Endothelial cell of hepatic sinusoid (primary cell): ENCODE results near the gene DIAPH3.

Experiments used
- in situ Hi-C: cut with HindIII; loops from 2 replicates; pipeline ENCODE4 v1.10.0; 2017; ENCODE audit warnings: low sequenced_read_pairs

DIAPH3 gene

DNA sequence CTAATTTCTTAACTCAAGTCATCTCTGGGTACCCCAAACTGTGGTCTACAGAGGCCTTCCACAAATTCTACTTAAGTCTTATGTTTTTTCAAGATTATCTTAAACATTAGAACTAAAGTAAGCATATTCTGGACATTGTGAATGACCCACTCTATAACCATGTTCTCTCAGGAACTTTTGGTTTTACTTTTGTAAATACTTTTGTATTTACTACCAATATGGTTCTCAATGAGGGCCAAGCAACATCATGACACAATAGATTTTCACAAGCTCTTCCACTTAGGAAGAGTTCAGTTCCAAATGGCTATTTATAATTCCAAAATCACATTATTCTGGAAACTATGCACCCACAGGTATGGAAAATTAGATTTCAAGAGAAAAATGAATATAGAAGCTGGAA, 10.8 kb downstream of the DIAPH3 start:
- in situ Hi-C loops, result no loop called here

DNA sequence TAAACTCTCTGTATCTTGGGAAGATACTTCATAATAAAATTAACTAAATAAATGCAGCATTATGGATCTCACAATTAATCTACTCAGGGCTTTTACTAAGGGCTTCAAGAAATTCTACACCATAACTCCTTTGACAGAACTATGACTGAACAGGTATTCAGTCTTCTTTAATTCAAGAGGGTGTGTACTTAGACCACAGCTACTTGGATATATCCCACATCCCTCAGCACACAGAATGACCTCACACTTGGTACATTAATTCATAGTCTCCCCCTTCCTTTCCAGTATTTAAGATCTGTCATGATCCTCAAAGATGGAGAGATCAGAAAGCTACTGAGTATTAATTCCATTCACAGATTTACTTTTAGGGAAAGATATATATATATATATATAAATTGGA, 11.6 kb downstream of the DIAPH3 start:
- in situ Hi-C loops, result no loop called here

DNA sequence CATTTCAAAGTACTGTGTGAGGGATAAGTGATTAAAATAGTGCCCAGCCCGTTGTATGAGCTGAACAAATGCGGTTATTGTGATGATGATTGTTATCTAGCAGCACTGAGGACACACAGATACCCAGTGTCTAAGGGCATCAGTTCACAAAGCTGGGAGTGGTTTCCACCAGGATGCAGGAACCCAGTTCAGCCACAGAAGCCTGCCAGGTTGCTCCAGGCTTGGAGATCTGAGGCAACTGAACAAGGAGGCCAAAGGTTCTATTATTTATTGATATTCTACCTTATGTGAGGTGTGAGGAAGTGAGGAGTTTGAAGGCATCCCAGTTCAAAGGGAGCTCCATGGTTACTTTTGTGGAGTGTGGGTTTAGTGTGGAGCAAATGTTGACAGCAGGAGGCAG, 13.2 kb downstream of the DIAPH3 start:
- in situ Hi-C loops, result no loop called here

DNA sequence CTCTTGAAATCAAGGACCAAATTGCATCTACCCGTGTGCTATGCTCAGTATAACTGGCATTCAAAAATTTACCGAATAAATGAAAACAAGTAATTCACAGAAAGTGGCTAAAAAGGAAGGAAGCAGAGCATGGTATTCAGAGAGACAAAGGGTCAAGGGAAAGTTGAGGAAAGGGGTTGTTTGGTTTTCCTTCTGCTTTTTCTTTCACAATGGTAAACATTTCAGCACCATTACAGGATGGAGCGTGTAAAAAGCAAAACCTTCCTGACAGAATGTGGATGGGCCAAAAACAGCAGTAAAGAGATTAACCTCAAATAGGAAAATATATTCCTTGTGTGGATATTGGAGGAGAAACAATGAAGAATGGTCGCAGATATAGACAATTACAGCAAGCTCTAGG, 14.8 kb downstream of the DIAPH3 start:
- in situ Hi-C loops, result no loop called here

DNA sequence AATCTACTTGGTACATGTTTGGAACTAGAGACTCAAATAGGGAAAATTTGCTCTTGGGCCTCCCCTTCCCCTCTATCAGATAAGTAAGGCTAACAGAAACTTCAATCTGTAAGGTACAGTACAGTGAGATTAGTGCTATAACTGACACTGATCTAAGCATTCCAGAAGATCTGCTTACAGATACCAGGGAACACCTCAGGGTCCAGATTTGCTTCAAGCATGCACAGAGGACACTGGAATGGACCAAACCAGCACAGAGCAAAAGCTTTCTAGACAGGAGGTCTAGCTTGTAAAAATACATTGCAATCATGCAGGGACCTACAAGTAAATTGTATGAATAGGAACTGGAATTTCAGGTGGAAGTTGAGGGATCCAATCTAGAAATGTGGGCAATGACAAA, 16.4 kb downstream of the DIAPH3 start:
- in situ Hi-C loops, result no loop called here

DNA sequence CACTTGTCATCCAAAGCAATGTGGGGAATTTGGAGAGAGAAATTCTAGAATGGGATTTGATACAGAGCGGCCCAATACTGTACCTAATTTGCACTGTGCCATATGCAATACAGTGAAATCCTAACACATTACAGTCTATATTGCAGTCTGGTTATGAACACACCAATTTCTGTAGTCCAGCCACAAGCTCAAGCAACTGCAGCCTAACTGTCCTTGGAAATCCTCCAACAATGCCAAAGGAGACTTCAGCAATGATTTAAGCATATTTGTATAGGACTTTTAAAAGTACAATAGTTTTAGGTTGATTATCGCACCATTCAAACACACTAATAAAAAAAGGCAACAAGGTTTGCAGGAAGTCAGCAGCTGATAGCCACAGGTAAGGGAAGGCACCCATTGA, 17.3 kb downstream of the DIAPH3 start:
- in situ Hi-C loops, result no loop called here

DNA sequence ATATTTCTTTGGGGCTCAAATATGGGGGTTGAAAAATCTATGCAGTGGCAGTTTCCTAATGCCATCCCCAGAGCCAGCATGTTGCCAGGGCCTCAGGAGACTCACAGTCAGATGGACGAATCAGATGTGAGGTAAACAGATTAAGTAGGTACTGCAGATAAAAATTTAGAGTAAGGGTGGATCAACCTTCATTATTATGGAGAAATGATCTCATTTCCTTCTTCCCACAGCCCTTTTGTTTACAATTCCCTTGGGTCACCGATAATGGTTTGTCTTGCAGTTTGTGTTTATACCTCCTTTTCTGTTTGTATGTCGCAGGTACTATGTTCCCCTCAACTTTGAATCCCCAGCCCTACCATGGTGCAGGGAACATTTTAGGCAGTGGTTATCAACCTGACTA, 20.0 kb downstream of the DIAPH3 start:
- in situ Hi-C loops, result no loop called here

DNA sequence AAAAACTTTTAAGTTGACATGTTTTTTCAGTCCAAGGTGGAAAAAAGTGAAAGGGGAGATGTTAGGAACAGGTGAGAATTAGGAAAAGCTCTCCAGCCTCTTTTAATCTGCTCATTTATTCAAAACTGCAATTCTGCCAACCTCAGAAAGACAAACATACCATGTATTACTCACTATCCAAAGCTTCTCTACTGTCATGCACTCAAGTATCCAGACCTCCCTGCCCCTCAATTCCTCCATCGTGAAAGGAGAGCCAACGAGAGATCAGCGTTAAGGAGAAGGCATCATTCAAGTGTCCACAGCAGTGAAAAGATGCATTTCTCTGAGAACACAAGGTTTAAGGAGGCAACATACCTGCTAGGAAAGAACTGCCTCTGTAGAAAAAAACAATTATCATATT, 24.5 kb downstream of the DIAPH3 start:
- in situ Hi-C loops, result no loop called here

DNA sequence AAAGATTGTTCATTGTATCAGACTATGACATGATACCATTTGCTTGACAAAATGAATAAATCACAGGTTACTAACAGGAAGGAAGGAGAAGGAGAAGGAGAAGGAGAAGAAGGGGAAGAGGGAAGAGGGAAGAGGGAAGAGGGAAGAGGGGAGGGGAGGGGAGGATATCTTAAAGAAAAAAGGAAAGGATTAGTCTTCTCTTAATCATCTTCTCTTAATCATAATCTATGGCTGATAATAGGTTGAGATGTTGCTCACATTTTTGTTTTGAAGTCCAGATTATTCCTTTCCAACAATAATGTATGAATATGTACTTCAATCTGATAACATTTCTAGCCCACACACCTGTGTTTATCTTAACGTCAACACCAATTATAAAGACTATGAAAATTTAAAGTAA, 25.1 kb downstream of the DIAPH3 start:
- in situ Hi-C loops, result no loop called here

DNA sequence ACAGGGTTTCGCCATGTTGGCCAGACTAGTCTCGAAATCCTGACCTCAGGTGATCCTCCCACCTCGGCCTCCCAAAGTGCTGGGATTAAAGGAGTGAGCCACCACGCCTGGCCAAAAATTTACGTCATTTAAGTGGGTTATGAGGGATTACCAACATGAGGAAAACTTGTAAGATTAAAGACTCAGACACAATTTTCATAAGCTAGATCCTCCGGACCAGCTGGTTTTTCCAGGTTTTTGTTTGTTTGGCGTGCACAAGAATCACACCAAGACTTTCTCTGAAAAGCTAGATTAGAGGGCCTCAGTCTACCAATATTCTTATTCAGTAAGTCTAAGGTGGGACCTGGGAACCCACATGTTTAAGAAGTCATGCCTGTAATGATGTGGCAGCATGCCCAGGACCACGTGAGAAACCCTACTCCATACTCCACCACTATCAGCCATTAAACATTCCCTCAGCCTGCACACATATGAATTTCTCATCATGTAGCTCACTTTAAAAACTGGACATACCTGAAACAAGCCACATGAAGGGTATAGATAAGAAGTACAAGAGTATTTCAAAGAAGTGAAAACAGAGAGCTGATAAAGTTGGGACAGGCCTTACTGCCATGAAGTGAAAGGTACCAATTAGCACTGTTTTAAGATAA, 25.7 kb downstream of the DIAPH3 start:
- in situ Hi-C loops, result no loop called here

DNA sequence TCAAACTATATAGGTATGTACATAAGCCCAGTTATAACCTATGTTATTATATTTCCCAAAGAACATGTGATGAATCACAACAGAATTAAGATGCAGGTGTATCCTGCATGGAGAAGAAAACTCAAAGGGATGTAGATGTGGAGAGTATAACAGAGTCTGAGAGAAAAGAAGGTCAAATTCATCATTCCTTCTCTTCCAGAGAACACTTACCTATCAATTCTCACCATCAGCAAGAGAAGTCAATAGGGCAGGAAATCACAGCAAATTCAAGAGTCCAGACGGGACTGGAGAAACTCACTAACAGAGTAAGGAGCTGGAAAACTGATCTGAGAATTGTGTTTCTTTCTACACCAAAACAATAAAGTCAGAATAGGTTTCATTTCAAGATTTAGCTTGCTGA, 28.4 kb downstream of the DIAPH3 start:
- in situ Hi-C loops, result no loop called here

DNA sequence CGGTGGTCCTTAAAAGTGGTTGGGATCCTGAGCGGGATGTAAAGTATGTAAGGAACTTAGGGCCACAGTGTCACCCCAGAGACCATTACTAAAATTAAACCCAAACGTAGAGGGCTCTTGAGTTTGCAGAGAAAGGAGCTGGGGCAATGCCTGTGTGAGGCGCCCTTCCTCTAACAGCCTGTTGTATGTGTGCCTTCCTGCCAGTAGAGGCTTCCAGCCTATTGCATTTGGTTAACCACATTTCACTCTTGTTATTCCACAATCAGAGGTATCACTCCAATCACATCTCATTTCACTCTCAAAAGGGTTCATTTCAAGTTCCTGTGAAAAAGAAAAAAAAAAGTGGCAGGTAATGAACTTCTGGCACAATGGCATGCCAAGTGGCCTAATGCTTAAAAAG, 29.4 kb downstream of the DIAPH3 start:
- in situ Hi-C loops, result no loop called here

DNA sequence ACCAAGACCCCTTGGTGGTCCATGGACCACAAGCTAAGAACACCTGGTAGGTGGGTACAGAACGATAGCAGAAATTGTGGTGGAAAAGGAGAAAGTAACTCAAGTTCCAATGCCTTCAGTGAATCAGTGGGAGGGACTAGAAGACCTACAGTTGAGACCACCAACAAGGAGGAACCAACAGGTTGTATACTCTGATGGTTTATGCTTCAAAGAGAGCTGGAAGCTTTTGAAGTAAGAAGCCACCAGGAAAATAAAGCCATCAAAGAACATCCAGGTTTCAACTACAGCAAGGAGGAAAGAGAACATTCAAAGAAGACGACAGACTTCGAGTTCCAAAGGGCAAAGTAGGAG, 42.4 kb downstream of the DIAPH3 start:
- in situ Hi-C loops, result no loop called here

DNA sequence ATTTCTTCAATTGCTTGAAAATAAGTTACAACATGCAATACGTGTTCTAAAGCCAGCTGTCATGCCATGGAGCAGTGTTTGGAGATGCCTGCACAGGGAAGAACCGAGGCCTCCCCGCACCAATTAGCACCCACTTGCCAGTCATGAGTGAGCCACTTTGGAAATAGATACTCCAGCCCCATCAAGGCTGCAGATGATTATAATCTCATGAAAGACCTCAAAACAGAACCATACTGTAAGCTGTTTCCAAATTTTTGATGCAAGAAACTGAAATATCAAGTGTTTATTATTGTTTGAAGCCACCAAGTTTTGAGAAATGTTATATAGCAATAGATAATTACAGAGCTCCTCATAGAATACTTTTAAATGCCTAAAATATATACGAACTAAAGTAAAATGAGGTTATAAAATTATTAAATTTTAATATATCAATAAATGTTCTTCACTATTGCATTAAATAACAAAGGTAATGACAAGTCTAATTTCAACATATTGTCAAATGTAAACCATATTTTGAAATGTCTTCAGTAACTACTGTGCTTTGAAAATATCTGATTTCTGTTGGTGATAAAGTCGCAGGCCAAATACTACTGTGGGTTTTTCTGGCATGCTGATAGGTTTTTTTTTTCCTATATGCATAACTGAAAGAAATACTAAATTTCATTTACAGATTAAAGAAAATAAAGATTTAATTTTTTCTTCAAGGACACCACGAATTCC, 43.0 kb downstream of the DIAPH3 start:
- in situ Hi-C loops, result no loop called here

DNA sequence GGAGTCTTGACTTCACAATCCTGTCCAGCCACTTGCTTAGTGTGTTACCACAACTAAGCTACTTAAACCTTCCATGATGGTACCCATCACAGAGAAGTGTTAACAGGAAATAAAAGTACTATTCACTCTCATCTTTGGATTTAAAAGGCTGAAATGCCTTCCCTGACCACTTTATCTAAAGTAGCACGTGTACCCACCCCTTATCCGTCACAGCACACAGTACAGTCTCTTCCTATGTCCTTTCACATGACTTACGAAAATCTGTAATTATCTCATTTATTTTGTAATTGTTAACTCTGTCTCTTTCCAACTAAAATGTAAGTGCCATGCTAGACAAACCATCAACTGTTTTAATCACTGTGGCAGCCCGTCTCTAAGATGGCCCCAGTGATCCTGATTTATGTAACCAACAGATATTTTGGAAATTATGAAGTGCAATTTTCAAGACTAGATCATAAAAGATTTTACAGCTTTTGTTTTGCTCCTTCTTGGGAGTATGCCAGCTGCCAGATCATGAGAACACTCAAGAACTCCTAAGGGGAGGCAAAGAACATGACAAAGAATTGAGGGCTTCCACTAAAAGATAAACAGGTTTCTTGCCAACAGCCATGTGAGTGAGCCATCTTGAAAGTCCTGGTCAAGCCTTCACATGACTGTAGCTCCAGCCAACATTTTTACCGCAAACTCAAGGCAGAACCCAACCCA, 44.9 kb downstream of the DIAPH3 start:
- in situ Hi-C loops, result no loop called here

DNA sequence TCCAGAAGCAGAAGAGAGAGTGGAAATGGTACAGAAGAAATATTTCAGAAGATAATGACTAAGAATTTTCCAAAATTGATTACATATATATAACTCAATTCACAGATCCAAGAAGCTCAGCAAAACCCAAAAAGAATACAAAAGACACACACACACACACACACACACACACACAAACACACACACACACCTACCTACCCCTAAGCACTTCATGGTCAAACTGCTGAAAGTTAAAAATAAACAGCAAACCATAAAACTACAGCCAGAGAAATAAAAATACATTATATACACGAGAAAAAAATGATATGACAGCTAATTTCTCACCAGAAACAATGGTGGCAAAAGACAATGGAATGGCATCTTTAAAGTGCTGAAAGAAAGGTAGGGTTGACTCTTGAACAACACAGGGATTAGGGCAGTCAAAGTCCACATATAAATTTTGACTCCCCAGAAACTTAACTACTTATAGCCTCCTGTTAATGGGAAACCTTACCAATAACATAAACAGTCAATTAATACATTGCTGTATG, 49.2 kb downstream of the DIAPH3 start:
- in situ Hi-C loops, result no loop called here

DNA sequence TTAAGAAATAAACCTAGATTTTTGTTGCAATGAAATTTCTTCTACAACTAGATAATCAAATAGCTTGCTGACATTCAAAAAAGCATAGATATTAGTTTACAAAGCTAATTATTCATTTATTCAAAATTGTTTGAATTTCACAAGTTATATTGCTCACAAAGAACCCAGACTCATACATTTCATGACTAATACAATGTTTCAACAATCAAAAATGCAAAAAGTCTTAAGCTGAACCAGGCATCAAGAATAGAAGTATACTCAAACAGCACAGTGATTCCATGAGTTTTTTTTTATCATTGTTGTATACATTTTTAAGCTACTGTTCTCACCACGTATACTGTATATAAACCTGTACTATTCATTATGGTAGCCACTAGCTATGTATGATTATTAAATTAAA, 51.0 kb downstream of the DIAPH3 start:
- in situ Hi-C loops, result no loop called here

DNA sequence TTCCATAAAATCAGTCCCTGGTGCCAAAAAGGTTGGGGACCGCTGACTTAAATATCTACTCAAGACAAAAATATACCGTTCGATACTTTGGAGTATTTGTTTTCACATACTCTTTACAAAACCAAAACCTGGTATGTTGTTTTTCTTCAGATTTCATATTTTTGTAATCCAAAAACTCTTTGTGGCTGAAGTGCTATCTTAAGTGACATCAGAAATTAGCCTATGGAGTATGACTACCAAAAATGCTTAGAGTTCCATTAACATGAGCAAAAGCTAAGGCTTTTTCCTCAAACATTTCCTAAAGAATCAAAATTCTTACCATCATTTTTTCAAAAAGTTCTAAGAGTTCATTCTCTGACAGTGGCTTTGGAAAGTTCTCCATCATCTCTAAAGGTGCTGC, 52.0 kb downstream of the DIAPH3 start:
- in situ Hi-C loops, result no loop called here

DNA sequence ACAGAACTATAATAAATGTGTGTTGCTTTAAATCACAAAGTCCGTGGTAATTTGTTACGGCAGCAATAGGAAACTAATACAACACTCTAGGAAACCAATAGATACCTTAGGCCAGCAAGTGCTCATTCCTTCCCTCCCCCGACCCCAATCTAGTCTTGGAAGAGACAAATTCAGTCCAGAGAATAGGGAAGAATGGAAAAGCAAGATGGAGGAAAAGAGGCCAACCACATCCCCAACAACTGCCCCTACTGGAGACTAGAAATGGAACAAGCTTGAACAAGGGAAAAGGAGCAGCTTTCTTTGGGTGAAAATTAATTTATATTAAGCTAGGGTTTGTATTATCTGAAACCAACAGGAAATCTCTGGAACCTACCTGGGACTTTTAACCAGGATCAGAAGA, 54.4 kb downstream of the DIAPH3 start:
- in situ Hi-C loops, result no loop called here

DNA sequence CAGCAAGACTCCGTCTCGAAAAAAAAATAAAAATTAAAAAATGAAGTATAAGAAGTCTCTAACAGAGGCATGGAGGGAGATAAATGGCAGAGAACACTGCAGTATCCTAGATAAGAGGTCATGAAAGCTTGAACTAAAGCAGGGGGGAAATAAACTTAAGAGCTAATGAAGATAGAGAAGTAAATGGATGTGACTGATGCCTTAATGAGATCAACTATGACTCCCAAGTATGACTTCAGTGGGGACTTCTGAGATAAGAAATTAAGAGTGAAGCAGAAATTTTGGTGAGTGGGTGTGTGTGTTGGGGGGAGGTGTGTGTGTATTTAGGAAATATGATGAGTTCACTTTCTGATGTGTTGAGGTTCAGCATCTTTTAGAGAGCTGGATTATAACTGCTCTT, 55.1 kb downstream of the DIAPH3 start:
- in situ Hi-C loops, result no loop called here

DNA sequence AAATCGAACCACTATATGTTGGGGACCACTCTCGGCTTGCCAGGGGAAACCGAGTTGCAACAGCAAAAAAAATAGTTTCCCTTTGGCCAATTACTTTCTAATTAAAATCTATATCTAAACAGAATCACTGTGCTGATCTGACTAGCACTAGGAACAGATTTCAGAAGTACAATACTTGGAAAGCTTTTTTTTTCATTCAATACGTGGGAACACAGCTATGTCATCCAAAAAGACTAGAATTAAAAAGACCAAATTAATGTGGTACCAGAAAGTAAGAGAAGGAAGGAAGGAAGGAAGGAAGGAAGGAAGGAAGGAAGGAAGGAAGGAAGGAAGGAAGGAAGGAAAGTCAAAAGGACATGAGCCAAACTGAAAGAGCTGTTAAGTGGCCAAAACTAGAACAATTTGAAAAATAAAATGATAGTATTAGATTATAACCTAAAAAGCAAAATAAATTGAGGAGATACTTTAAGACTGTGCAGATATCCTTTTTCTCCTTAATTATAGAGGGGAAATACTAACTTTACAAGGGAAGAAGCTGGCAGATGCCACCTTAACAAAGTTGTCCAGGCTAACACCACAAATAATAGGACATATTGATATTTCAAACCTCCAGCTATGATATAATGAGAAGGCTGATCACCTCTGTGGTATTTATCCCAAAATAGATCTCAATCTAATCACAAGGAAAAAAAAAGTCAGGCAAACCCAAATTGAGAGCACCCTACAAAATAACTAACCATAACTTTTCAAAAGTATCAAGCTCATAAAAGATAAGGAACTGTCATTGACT, 63.9 kb downstream of the DIAPH3 start:
- in situ Hi-C loops, result no loop called here
